Karpas-422 (cell line): ENCODE data around the gene UXS1. TPM values are rescaled to one million over a fixed set of nuclear protein-coding genes. Genes with fewer than 3 reads are reported as not detected.

Experiments used
- DNase-seq: peaks from one replicate; pipeline ENCODE4 v3.0.0-alpha.2; 2015
- H2AFZ ChIP-seq: fragments of 200-600 bp; sonication (generic); 2 replicates; pipeline ENCODE4 v1.6.1; 2014; ENCODE audit warnings: antibody characterized with exemption, low read length, mixed read lengths
- H3K27ac ChIP-seq: fragments of 200-600 bp; sonication (generic); 2 replicates; pipeline ENCODE4 v1.5.1; 2014; ENCODE audit warnings: mild to moderate bottlenecking, low read length, moderate library complexity
- H3K27me3 ChIP-seq: fragments of 200-600 bp; sonication (generic); 2 replicates; pipeline ENCODE4 v1.6.1; 2014; ENCODE audit warnings: low read length, mixed read lengths
- H3K36me3 ChIP-seq: fragments of 200-600 bp; sonication (generic); 2 replicates; pipeline ENCODE4 v1.6.1; 2014; ENCODE audit warnings: low read length, mixed read lengths; ENCODE audit not compliant: insufficient read depth
- H3K4me1 ChIP-seq: fragments of 200-600 bp; sonication (generic); 2 replicates; pipeline ENCODE4 v1.6.1; 2014; ENCODE audit warnings: mild to moderate bottlenecking, low read length, mixed read lengths
- H3K4me2 ChIP-seq: fragments of 200-600 bp; sonication (generic); 2 replicates; pipeline ENCODE4 v1.6.1; 2014; ENCODE audit warnings: low read length, low read depth, mild to moderate bottlenecking; ENCODE audit not compliant: poor library complexity, severe bottlenecking
- H3K4me3 ChIP-seq: fragments of 200-600 bp; sonication (generic); 2 replicates; pipeline ENCODE4 v1.5.1; 2014; ENCODE audit warnings: mild to moderate bottlenecking, antibody characterized with exemption, low read length, mixed read lengths
- H3K79me2 ChIP-seq: fragments of 200-600 bp; sonication (generic); 2 replicates; pipeline ENCODE4 v1.6.1; 2014; ENCODE audit warnings: mild to moderate bottlenecking, low read length, mixed read lengths
- H3K9ac ChIP-seq: fragments of 200-600 bp; sonication (generic); 2 replicates; pipeline ENCODE4 v1.6.0; 2014; ENCODE audit warnings: low read length
- H3K9me2 ChIP-seq: fragments of 200-600 bp; sonication (generic), shearing (Covaris generic); replicated peaks from 2 replicates; pipeline ENCODE4 v1.6.0; 2014; ENCODE audit warnings: mild to moderate bottlenecking, low read length, moderate library complexity; ENCODE audit not compliant: insufficient read depth
- H3K9me3 ChIP-seq: fragments of 300-700, 200-600 bp; sonication (generic); 2 replicates; pipeline ENCODE4 v1.6.1; 2014; ENCODE audit warnings: low read length, mixed read lengths
- H4K20me1 ChIP-seq: fragments of 200-600 bp; sonication (generic); 2 replicates; pipeline ENCODE4 v1.6.1; 2014; ENCODE audit warnings: mild to moderate bottlenecking, antibody characterized with exemption, low read length, low read depth; ENCODE audit not compliant: insufficient read depth
- total RNA-seq: library from RNA; depleted of rRNA; stranded (reverse); fragments of >200 nt; shearing (Covaris generic); gene quantifications from 2 replicates; pipeline ENCODE4 v1.2.3, GENCODE V29; 2014; ENCODE audit warnings: low replicate concordance

Gene UXS1
- total RNA-seq, 1 experiment from 2014 or later, result 8.4 TPM

GRCh38 chr2:106157416-106157815 is 36.7 kb downstream of the UXS1 start:
- H3K4me2 ChIP-seq, result no peak overlapping the region
- H3K4me3 ChIP-seq, result no peak overlapping the region
- H3K27ac ChIP-seq, result no peak overlapping the region
- peaks cover 24% of the 10 kb centered on the region for H3K9me3 ChIP-seq
- no peaks in the 10 kb centered on the region for H3K4me1 ChIP-seq
- H3K9me2 ChIP-seq, result no peaks in the 10 kb centered on the region
- no peak overlapping the region for H2AFZ ChIP-seq
- H3K27me3 ChIP-seq, result no peaks in the 10 kb centered on the region
- no peaks in the 10 kb centered on the region for H4K20me1 ChIP-seq
- no peaks in the 10 kb centered on the region for H3K79me2 ChIP-seq
- peaks cover 19% of the 10 kb centered on the region for H3K36me3 ChIP-seq
- no peak overlapping the region for H3K9ac ChIP-seq
- no peak for DNase-seq

GRCh38 chr2:106156305-106157296 is 37.5 kb downstream of the UXS1 start:
- Histone ChIP-seq H3K27me3 (no peaks in the 10 kb centered on the region), H2AFZ (no peak overlapping the region), H3K36me3 (peaks cover 19% of the 10 kb centered on the region), H3K79me2 (no peaks in the 10 kb centered on the region), H4K20me1 (no peaks in the 10 kb centered on the region), H3K4me1 (no peaks in the 10 kb centered on the region), H3K9me2 (no peaks in the 10 kb centered on the region), H3K9me3 (peaks cover 24% of the 10 kb centered on the region), H3K27ac (no peak overlapping the region), H3K4me3 (no peak overlapping the region), H3K9ac (no peak overlapping the region), H3K4me2 (no peak overlapping the region)
- DNase-seq, result no peak

GRCh38 chr2:106153781-106154180 is 40.3 kb downstream of the UXS1 start:
- H3K4me1 ChIP-seq, result no peaks in the 10 kb centered on the region
- H3K27ac ChIP-seq, result no peak overlapping the region
- no peaks in the 10 kb centered on the region for H4K20me1 ChIP-seq
- H2AFZ ChIP-seq, result no peak overlapping the region
- H3K36me3 ChIP-seq, result peaks cover 19% of the 10 kb centered on the region
- no peaks in the 10 kb centered on the region for H3K9me2 ChIP-seq
- no peak overlapping the region for H3K9ac ChIP-seq
- H3K4me3 ChIP-seq, result no peak overlapping the region
- DNase-seq, result no peak
- no peaks in the 10 kb centered on the region for H3K27me3 ChIP-seq
- no peaks in the 10 kb centered on the region for H3K79me2 ChIP-seq
- H3K4me2 ChIP-seq, result no peak overlapping the region
- peaks cover 24% of the 10 kb centered on the region for H3K9me3 ChIP-seq

GRCh38 chr2:106147665-106148064 is 46.4 kb downstream of the UXS1 start:
- Histone ChIP-seq H2AFZ (no peak overlapping the region), H3K4me2 (no peak overlapping the region), H4K20me1 (no peaks in the 10 kb centered on the region), H3K4me3 (no peak overlapping the region), H3K9me2 (no peaks in the 10 kb centered on the region), H3K4me1 (no peaks in the 10 kb centered on the region), H3K27me3 (no peaks in the 10 kb centered on the region), H3K9ac (no peak overlapping the region), H3K36me3 (no peaks in the 10 kb centered on the region), H3K27ac (no peak overlapping the region), H3K79me2 (no peaks in the 10 kb centered on the region), H3K9me3 (0 out of 2 replicates have a peak, but pooled peaks cover 1% of the 10 kb centered on the region)
- DNase-seq, result no peak

GRCh38 chr2:106147159-106147558 is 46.9 kb downstream of the UXS1 start:
- H3K36me3 ChIP-seq, result no peaks in the 10 kb centered on the region
- H3K27ac ChIP-seq, result no peak overlapping the region
- H3K27me3 ChIP-seq, result no peaks in the 10 kb centered on the region
- no peaks in the 10 kb centered on the region for H3K9me2 ChIP-seq
- no peak overlapping the region for H3K4me2 ChIP-seq
- no peak overlapping the region for H2AFZ ChIP-seq
- no peaks in the 10 kb centered on the region for H3K4me1 ChIP-seq
- DNase-seq, result no peak
- H3K9me3 ChIP-seq, result no peaks in the 10 kb centered on the region
- H3K4me3 ChIP-seq, result no peak overlapping the region
- H4K20me1 ChIP-seq, result no peaks in the 10 kb centered on the region
- H3K9ac ChIP-seq, result no peak overlapping the region
- H3K79me2 ChIP-seq, result no peaks in the 10 kb centered on the region

- no peak overlapping the region for H3K4me3 ChIP-seq
- DNase-seq, result no peak
- H3K79me2 ChIP-seq, result no peaks in the 10 kb centered on the region
Observed at GRCh38 chr2:106144621-106145331, 49.3 kb downstream of the UXS1 start.

GRCh38 chr2:106143495-106144215 is 50.4 kb downstream of the UXS1 start:
- Histone ChIP-seq H3K4me1 (no peaks in the 10 kb centered on the region), H3K27me3 (no peaks in the 10 kb centered on the region)

More at GRCh38 chr2:106144621-106145331, 49.3 kb downstream of the UXS1 start:
- H3K36me3 ChIP-seq, result no peaks in the 10 kb centered on the region
- no peaks in the 10 kb centered on the region for H3K27me3 ChIP-seq
- no peak overlapping the region for H3K27ac ChIP-seq
- no peaks in the 10 kb centered on the region for H3K9me2 ChIP-seq
- no peaks in the 10 kb centered on the region for H3K4me1 ChIP-seq
- no peak overlapping the region for H3K4me2 ChIP-seq
- no peaks in the 10 kb centered on the region for H3K9me3 ChIP-seq
- H4K20me1 ChIP-seq, result no peaks in the 10 kb centered on the region
- no peak overlapping the region for H2AFZ ChIP-seq
- H3K9ac ChIP-seq, result no peak overlapping the region

GRCh38 chr2:106142683-106143082 is 51.4 kb downstream of the UXS1 start:
- Histone ChIP-seq H3K27ac (no peak overlapping the region), H3K79me2 (no peaks in the 10 kb centered on the region), H3K9ac (no peak overlapping the region), H2AFZ (no peak overlapping the region), H3K9me2 (no peaks in the 10 kb centered on the region), H3K9me3 (no peaks in the 10 kb centered on the region), H3K36me3 (no peaks in the 10 kb centered on the region), H3K4me3 (no peak overlapping the region), H3K4me1 (no peaks in the 10 kb centered on the region), H4K20me1 (no peaks in the 10 kb centered on the region), H3K4me2 (no peak overlapping the region), H3K27me3 (no peaks in the 10 kb centered on the region)
- DNase-seq, result no peak

More at GRCh38 chr2:106143495-106144215, 50.4 kb downstream of the UXS1 start:
- Histone ChIP-seq H2AFZ (no peak overlapping the region), H3K36me3 (no peaks in the 10 kb centered on the region), H3K4me2 (no peak overlapping the region), H3K27ac (no peak overlapping the region), H3K79me2 (no peaks in the 10 kb centered on the region), H3K9ac (no peak overlapping the region), H3K9me3 (no peaks in the 10 kb centered on the region), H4K20me1 (no peaks in the 10 kb centered on the region), H3K4me3 (no peak overlapping the region), H3K9me2 (no peaks in the 10 kb centered on the region)
- DNase-seq, result no peak
